Loucy (cell line): Measurements from ENCODE around the gene KRT2.
A peak's percentile ranks its signal among the peaks of the same experiment; 100 is the strongest.

Experiments used
- H2AFZ ChIP-seq: fragments of 200-600 bp; sonication (generic); 2 replicates; pipeline ENCODE4 v1.6.0; 2016; ENCODE audit warnings: antibody characterized with exemption, mild to moderate bottlenecking, low read length, moderate library complexity
- H3F3A ChIP-seq: fragments of 200-600 bp; 2 replicates; pipeline ENCODE4 v1.6.0; 2016; ENCODE audit warnings: antibody characterized with exemption, low read depth, mild to moderate bottlenecking
- H3K27me3 ChIP-seq: fragments of 200-600 bp; sonication (generic); 2 replicates; pipeline ENCODE4 v1.6.1; 2014; ENCODE audit warnings: low read length, mild to moderate bottlenecking; ENCODE audit not compliant: insufficient read depth, poor library complexity, severe bottlenecking
- H3K36me3 ChIP-seq: fragments of 200-600 bp; sonication (generic); 2 replicates; pipeline ENCODE4 v1.6.1; 2016; ENCODE audit warnings: low read length; ENCODE audit not compliant: insufficient read depth
- H3K4me1 ChIP-seq: fragments of 200-600 bp; sonication (generic); 2 replicates; pipeline ENCODE4 v1.5.1; 2014; ENCODE audit warnings: low read length, mild to moderate bottlenecking; ENCODE audit not compliant: insufficient read depth, poor library complexity, severe bottlenecking
- H3K4me2 ChIP-seq: fragments of 200-600 bp; sonication (generic); 2 replicates; pipeline ENCODE4 v1.6.0; 2014; ENCODE audit warnings: antibody characterized with exemption, low read length, low read depth, mild to moderate bottlenecking; ENCODE audit not compliant: poor library complexity, severe bottlenecking
- H3K4me3 ChIP-seq: fragments of 200-600 bp; sonication (generic); 2 replicates; pipeline ENCODE4 v1.5.1; 2014; ENCODE audit warnings: low read length, mild to moderate bottlenecking, mixed read lengths; ENCODE audit not compliant: poor library complexity, severe bottlenecking
- H3K79me2 ChIP-seq: fragments of 200-600 bp; sonication (generic); 2 replicates; pipeline ENCODE4 v1.6.1; 2014; ENCODE audit warnings: low read length; ENCODE audit not compliant: insufficient read depth
- H3K9ac ChIP-seq: fragments of 200-600 bp; sonication (generic); 2 replicates; pipeline ENCODE4 v1.6.0; 2014; ENCODE audit warnings: mild to moderate bottlenecking, low read depth, low read length, moderate library complexity; ENCODE audit not compliant: poor library complexity, severe bottlenecking
- H3K9me2 ChIP-seq: fragments of 200-600 bp; sonication (generic); replicated peaks from 2 replicates; pipeline ENCODE4 v1.6.1; 2016; ENCODE audit warnings: low read depth, low read length, mixed read lengths
- H3K9me3 ChIP-seq: fragments of 200-600 bp; sonication (generic); 2 replicates; pipeline ENCODE4 v1.6.1; 2014; ENCODE audit warnings: mild to moderate bottlenecking, antibody characterized with exemption, low read length, low read depth; ENCODE audit not compliant: insufficient read depth
- H4K20me1 ChIP-seq: fragments of 200-600 bp; sonication (generic); 2 replicates; pipeline ENCODE4 v1.6.0; 2014; ENCODE audit warnings: antibody characterized with exemption, low read length, mild to moderate bottlenecking; ENCODE audit not compliant: insufficient read depth, poor library complexity, severe bottlenecking
- CTCF ChIP-seq: fragments of 200-600 bp; sonication (generic); conservative IDR thresholded peaks from 2 replicates; pipeline ENCODE4 v1.5.1; 2014; ENCODE audit warnings: mild to moderate bottlenecking, antibody characterized with exemption, low read length
- EZH2phosphoT487 ChIP-seq: fragments of 200-600 bp; IDR thresholded peaks from 2 replicates; pipeline ENCODE4 v1.6.1; 2018; ENCODE audit warnings: antibody characterized with exemption, mild to moderate bottlenecking, moderate library complexity, borderline replicate concordance

The KRT2 gene

GRCh38 chr12:52686756-52687487 lies 34.9 kb upstream of the KRT2 start:
- Histone ChIP-seq H3K4me2 (peak overlapping the region; percentile 48), H3F3A (no peaks in the 10 kb centered on the region), H3K4me3 (no peak overlapping the region), H3K79me2 (no peaks in the 10 kb centered on the region), H3K9ac (no peak overlapping the region), H3K4me1 (peaks cover 27% of the 10 kb centered on the region), H3K9me3 (no peaks in the 10 kb centered on the region), H3K9me2 (no peaks in the 10 kb centered on the region), H3K27me3 (no peaks in the 10 kb centered on the region), H3K36me3 (no peaks in the 10 kb centered on the region), H4K20me1 (no peaks in the 10 kb centered on the region), H2AFZ (no peak overlapping the region; the same call in 1 of the 2 replicates)
- TF ChIP-seq EZH2phosphoT487 (no peak), CTCF (no peak)

GRCh38 chr12:52686063-52686462 lies 34.1 kb upstream of the KRT2 start:
- H3K9me2 ChIP-seq: no peaks in the 10 kb centered on the region
- H3K4me3 ChIP-seq: no peak overlapping the region
- no peaks in the 10 kb centered on the region for H3K9me3 ChIP-seq
- H3K27me3 ChIP-seq: no peaks in the 10 kb centered on the region
- no peaks in the 10 kb centered on the region for H4K20me1 ChIP-seq
- no peak overlapping the region for H3K9ac ChIP-seq
- H3K4me2 ChIP-seq: no peak overlapping the region
- H3F3A ChIP-seq: no peaks in the 10 kb centered on the region
- H3K36me3 ChIP-seq: no peaks in the 10 kb centered on the region
- H3K79me2 ChIP-seq: no peaks in the 10 kb centered on the region
- no peak overlapping the region for H2AFZ ChIP-seq
- no peak for TF ChIP-seq EZH2phosphoT487
- TF ChIP-seq CTCF: no peak
- H3K4me1 ChIP-seq: peaks cover 34% of the 10 kb centered on the region

- no peak overlapping the region for H2AFZ ChIP-seq
- peaks cover 40% of the 10 kb centered on the region for H3K4me1 ChIP-seq
- H3K4me3 ChIP-seq: no peak overlapping the region
- H3K36me3 ChIP-seq: no peaks in the 10 kb centered on the region
- TF ChIP-seq EZH2phosphoT487: no peak
- no peak for TF ChIP-seq CTCF
- no peaks in the 10 kb centered on the region for H3K9me2 ChIP-seq
- no peaks in the 10 kb centered on the region for H3K27me3 ChIP-seq
- no peaks in the 10 kb centered on the region for H3F3A ChIP-seq
- no peaks in the 10 kb centered on the region for H3K79me2 ChIP-seq
- H3K4me2 ChIP-seq: no peak overlapping the region
- no peaks in the 10 kb centered on the region for H4K20me1 ChIP-seq
- no peak overlapping the region for H3K9ac ChIP-seq
- no peaks in the 10 kb centered on the region for H3K9me3 ChIP-seq
Observed at GRCh38 chr12:52685406-52685890, 33.4 kb upstream of the KRT2 start.
